Ramos (cell line): Measurements from ENCODE around the gene CHD6.

Source experiments
- in situ Hi-C: fragments of 300-500 bp; cut with MboI; formaldehyde crosslinking; loops from one replicate; pipeline ENCODE4 v1.14.3; 2022; ENCODE audit warnings: low sequenced_read_pairs; ENCODE audit not compliant: unreplicated experiment

Gene CHD6

DNA sequence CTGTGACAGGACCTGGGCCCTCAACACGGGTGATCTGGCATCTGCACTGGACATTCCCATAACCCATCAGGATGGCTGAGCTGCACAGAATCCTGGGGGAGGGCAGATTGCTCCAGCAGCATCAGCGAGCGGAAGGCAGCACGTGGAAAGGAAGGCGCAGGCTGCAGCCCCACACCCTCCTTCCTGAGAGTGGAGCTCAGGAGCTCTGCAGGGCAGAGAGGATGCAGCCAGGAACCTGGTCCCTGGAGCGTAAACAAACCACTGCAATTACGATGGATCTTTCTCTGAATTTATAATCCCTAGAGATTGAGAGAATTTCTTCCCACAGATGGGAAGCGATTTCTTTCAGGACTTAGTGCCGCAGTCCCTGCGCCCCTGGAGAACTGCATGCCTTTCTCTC, 211.8 kb downstream of the CHD6 start:
- in situ Hi-C loops, result no loop called here

DNA sequence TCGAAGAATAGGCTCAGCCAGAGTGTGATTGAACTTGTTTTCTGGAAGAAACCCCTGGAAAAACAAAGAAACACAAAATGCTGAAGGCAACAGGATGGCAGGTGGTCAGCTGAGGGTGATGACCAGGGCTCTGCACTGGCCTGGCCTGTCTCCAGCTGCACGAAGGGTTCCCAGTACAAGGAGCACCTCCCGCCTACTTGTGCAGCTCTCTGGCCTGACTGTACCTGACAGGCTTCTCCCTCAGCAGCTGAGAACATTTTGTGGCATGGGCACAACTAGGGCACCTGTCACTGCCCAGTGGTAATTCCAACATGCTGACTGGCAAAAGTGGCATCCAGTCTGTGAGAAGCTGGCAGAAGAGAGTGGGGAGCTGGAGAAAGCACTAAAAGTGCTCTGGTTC, 212.7 kb downstream of the CHD6 start:
- in situ Hi-C loops, result no loop called here

DNA sequence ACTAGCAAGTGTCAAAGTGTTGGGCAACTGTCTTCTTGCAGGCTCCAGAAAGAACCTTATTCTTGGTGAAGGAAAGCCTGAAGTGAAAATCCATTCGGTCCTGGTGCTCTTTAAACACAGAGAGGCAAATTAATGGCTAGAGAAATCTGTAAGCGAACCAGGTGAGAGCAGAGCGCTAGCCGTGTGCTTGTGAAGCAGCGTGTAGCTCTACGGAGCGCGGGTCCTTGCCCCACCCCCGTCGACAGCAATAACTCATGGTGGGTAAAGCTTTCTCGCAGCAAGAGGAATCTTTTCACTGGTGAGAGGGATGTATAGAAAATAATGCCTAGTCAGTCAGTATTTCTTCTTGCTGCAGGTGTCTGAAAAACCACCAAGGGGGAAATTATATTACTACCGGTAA, 214.6 kb downstream of the CHD6 start:
- in situ Hi-C loops, result no loop called here

DNA sequence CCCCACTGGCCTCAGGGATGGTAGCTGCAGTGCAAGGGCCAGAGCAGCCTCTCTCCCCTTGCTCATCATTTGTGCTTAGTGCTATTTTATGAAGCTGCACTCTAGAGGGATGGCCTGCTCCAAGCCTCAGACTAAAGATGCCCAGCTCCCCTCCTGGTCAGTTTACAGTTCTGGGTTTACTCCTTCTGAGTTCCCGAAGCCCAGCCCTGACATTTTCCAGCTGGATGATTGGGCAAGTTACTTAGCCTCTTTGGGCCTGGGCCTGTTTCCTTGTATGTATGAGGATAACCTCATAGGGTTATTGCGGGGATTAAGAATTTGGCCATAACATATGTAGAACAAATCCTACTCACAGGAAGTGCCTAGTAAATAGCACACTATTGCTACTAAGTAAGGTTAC, 219.8 kb downstream of the CHD6 start:
- in situ Hi-C loops, result no loop called here

DNA sequence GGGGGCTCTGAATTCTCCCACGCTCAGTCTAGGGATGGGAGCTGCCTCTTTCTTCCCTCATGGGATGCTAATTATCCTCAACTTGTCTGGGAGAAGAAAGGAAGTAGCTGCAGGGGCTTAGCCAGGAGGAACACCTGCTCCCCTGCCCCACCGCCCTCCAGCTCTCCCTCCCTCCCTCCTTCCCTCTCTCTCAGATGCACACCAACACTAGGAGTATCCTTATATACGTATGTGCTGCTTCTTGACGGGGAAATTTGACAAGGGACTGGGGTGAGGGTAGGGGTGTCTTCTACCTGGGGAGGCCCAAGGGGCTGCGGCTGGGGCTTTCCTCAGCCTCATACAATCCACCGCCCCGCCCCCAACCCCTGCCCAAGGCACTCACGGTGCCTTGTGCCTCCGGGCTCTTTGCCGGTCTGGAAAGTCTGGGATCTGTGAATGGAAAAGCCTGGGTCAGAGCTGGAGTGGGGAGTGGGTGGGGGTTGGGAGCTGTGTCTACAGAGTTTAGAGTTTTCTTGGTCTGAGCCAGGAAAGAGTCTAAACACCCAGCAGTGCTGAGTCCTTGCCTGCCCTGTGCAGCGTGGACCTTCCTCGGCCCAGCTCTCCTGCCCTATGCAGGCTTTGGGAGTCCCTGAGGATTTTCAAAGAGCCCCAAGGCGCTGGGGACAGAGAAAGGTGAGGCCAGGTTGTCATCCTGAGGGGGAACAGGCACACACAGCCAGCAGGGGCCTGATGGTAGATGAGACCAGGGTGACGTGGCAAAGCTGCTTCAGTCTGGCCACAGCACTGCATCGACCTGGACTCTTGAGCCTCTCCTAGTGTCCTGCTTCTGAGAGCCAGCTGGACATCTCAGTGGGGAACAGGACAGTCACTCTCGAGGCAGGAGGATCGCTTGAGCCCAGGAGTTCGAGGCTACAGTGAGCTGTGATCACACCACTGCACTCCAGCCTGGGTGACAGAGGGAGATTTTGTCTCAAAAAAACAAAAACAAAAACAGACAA, 222.2 kb downstream of the CHD6 start:
- in situ Hi-C loops, result no loop called here

DNA sequence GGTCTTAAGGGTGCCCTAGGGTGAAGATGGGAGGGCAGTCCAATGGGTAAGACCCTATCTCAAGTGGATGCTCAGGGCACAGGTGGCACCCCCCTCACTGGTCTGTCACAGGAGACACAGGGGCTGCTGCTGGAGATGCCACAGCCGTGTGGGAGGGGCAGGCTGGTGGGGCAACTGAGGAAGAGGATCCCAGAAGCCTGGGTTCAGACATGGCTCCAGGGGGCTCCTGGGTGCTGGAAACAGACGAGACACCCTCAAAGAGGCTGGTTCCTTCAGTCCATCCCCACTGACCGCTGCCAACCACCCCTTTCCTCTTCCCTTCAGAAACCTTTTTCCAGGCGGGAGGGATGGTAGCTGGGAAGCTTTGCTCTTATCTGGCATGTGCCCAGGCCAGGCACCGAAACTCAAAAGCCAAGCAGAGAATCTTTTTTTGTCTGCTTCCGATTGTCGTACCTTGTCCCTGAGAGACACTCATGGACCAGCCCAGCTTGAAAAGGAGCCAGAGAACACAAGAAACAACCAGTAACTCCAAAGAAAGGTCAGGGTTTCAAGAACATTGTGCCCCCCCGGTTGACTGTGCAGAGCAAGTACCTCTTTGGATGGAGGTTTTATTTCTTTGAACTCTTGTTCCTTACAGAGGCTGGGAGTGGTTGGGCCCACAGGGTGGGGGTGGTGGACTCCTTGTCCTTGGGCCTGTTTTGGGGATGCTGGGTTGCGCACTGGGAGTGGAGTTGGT, 223.1 kb downstream of the CHD6 start:
- in situ Hi-C loops, result no loop called here

DNA sequence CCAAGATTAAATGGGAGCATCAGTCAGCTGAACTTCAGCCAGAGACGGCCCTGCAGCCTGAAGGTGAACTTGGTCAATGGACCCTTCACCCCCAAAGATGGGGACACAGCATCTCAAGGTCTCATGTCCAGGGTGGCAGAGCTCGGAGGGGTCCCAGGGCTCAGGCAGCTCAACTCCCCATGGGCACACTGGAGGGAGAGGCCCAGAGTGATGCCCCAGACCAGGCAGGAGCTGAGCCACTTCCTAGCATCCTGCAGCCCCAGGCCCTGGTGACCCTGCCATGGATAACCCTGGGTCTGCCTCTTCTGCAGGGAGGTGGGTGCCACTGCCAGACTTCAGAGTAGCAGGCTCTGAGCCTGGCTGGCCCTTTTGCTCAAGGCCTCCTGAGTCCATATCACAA, 224.1 kb downstream of the CHD6 start:
- in situ Hi-C loops, result no loop called here

DNA sequence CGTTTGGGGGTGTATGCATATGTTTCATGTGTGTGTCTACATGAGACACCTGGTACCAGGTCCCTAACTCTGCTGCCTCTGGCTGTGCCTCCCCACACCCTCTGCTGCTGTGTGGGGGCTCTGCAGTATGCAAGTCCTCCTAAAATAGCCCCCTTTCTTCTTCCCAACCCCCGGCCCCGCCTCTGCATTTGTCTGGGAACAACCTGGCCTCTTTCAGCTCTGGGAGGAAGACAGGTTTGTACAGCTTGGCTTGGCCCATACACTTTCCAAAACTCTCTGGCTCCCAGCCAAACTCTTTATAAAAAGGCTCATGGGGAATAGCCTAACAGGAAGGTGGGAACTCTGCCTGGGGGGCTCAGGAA, 224.5 kb downstream of the CHD6 start:
- in situ Hi-C loops, result no loop called here

DNA sequence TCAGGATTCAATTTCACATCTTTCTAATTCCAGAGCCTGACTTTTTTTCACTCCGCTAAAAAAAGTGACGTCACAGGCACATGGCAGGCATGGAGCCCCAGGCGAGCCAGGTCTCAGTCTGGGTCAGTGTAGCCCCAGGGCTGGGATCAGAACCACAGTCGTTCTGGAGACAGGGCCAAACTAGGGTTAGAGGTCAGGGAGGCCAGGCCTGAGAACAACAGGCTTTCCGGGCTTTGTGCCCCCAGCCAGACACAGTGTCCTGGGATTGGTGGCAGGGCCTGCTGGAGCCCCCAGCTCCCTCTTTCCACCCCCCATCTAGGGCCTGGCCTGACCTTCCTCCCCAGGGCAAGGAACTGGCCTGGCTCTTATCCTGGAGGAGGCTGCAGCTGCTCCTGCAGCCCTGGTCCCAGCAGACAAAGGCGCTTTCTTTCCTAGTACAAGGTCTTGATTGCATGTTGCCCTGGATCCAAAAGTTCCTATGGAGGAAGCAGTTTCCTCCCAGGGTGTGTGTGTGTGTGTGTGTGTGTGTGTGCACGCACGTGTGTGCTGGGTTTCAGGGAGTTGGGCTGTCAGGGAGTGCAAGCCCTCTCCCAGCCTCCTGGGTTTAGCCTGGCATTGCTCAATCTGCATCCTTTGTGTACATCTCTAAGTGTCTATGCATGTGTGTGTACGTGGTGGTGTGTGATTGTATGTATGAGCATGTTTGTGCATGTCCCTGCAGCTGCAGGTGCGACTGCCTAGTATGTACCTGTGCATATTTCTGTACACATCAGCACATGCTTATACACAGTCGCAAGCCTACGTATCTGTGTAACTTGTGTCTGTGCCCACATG, 225.1 kb downstream of the CHD6 start:
- in situ Hi-C loops, result no loop called here

DNA sequence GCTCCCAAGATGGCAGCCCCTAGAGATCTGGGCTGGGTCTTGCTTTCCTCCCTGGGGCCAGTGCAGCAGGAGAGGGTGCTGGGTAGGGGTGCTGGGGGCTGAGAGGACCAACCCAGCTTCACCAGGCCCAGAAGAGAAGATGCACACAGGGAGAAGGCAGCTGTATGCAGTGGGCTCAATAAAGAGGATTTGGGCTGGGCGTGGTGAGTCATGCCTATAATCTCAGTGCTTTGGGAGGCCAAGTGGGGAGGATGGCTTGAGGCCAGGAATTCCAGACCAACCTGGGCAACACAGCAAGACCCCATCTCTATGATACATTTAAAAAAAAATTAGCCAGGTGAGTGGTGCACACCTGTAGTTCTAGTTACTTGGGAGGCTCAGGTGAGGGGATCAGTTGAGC, 225.9 kb downstream of the CHD6 start:
- in situ Hi-C loops, result no loop called here

DNA sequence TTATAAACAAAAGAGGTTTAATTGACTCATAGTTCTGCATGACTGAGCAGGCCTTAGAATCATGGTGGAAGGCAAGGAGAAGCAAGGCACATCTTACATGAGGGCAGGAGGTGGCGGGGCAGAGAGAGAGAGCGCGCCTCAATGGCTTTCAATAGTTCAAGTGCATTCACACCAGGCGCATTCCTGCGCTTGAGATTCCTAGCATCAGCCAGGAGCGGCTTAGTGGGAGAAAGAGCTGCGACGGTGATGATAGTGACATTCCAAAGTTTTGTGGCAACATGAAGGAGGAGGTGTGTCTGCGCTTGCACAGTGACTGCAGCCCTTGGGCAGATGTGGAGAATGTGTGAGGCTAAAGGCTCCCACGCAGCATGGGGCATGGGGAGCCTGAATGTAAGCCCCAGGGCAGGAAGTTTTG, 226.6 kb downstream of the CHD6 start:
- in situ Hi-C loops, result no loop called here

DNA sequence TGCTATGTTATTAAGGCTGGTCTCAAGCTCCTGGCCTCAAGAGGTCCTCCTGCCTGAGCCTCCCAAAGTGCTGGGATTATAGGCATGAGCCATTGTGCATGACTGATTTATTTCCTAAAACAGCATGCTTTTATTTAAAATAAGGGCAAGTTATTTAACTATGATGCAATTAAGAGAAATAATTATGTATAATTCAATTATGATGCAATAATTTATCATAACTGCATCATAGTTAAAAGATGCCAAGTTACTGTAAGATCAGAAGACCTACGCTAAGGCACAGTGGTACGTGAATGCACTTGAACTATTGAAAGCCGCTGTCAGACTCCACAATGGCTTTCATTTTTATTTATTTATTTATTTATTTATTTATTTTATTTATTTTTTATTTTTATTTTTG, 227.3 kb downstream of the CHD6 start:
- in situ Hi-C loops, result no loop called here

DNA sequence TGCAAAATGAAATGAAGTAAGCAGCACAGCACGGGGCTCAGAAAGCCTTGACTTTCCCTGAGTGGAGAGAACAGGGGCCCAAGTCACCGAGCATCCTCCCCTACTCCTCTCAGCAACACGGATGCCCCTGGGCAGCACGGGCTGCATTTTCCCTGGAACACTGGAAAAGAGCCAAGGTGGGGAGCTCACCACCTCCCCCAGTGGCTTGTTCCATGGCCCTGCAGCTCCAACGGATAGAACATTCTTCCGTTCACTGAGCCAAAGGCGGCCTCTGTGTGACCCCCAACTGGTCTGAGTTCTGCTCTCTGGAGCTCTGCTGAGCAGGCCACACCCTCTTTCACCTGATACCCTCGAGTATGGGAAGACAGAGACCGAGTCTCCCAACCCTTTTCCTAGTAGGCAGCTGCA, 230.7 kb downstream of the CHD6 start:
- in situ Hi-C loops, result no loop called here

DNA sequence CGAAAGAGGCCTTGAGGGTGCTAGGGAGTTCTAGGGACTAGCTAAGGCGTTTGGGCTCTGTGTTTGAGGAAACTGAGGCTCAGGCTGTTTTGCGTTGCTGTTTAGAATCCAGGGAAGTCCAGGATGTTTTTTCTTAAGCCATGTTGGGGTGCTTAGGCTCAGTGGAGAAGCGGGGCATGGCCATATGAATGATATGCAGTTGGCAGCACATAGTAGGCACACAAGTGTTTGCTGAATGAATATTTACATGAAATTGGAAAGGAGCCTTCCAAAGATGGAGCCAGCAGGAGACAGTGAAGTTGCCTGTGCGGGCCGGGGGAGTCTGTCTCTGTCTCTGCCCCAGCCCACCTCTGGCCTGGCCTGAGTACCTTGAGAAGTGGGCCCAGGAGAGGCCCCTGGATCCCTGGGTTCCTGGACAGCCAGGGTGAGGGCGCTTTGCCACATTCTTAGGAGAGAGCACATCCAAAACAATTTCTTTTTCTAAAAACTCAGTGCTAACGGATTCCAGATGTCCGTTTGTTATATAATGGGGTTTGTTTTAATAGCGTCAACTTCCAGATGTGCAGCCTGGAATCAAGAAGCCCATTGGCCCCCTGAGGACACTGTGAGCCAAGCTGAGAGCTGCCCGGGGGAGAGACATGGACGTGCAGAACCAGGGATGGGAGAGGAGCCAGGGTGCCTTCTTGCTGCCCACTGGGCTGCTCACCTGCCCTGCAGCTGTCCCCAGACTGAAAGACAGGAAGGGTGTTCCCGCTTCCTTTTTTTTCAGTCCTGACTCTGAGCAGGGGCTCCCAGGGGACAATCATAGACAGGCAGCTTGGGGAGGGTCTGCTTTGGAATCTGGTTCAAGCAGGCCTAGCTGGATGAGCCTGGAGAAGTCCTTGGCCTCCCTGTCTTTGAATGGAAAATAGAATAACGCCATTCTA, 231.4 kb downstream of the CHD6 start:
- in situ Hi-C loops, result no loop called here

DNA sequence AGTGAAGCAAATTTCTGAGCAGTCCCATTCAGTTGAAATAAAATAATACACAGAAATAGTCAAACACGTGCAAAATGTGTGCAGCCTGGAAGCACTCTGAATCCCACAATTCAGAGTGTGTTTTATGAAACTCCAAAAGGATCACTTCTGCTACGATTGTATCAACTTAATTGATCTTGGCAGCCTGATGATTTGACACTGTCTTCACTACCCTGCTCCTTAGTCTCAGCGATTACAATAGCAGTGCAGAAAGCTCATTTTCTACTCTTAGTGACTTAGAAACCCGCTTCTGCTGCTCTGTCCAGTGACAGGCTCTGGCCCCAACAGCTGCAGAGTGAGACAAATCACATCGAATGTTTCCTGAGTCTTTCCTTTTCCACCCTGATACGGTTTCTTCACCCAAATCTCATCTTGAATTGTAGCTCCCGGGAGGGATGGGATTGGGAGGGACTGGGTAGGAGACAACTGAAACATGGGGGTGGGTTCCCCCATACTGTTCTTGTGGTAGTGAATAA, 235.3 kb downstream of the CHD6 start:
- in situ Hi-C loops, result no loop called here

DNA sequence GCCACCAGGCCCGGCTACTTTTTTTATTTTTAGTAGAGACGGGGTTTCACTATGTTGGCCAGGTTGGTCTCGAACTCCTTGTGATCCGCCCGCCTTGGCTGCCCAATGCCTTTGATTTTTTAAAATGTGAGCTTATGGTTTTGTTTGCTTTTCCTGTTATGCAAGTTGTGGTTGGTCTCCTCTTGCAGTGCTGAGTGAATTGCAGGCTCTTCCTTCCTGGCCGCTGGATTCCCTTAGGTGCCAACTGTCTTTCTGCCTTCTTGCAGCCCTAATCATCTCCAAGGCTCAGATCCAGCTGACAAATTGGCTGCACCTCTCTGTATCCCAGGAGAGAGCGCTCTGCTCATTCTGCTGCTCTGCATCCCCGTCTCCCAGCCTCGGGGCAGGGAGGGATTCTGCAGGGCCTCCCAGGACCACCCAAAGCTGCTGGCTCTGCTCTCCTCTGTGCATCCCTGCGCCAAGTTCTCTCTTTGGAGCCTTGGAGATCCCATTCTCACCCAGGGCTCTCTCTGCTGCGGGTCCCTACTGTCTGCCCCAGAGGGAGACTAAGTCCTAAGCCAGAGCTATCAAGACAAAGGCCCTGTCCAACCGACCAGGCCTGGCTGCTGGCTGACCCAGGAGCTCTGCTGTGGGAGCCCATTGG, 237.5 kb downstream of the CHD6 start:
- in situ Hi-C loops, result no loop called here

DNA sequence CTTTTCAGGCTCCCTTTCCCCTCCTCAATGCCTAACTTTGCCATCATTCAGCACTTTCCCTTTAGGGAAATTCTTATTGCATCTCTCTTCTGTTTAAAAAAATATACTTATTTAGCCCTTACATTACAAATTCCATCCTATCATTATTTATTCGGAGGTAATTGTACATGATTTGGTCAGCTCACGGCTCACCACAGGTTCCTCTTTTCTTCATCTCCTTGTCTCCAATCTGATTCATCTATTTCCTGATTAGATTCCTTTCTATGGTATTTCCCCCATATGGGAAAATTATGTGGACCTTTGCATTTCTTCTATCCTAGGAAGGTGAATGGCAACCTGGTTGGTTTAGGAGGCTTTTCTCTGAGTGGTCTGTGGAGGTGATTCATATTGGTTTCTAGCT, 238.6 kb downstream of the CHD6 start:
- in situ Hi-C loops, result no loop called here

DNA sequence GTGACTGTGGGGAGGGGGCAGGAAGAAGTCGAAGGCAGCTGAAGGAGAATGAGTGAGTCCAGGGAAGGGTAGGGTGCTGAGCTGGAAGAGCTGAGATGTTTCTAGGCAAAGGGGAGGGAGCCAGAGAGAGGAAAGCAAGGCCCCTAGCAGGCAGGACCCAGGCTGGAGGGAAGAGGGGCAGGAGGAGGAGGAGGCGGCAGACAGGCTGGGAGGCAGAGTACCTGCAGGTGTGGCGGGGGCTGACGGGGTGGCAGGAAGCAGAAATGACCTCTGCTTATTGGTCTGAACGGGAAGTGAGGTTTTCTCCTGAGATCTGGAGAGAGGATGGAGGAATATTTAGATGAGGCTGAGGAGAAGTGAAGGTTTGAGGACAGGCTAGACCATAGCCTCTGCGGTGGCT, 240.9 kb downstream of the CHD6 start:
- in situ Hi-C loops, result no loop called here

DNA sequence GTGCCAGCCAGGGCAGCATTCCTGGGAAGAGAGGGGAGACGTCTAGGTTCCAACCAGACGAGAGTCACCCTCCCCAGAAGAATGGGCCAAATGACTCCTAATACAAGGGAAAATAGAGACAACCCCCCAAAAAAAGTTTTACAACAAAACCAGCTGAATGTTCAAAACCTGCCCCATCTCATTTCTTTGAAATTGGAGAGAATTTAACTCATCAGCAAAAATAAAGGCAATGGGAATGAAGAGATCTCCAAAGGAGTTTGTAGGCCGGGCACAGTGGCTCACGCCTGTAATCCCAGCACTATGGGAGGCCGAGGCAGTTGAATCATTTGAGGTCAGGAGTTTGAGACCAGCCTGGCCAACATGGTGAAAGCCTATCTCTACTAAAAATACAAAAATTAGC, 241.8 kb downstream of the CHD6 start:
- in situ Hi-C loops, result no loop called here
